HepG2 (cell line): ENCODE results near the gene DNMBP.

Source experiments
- GMEB1 ChIP-seq: sonication (generic); formaldehyde crosslinking; IDR thresholded peaks from 2 replicates; pipeline ENCODE4 v1.5.1; 2020; ENCODE audit warnings: missing genetic modification reagents, mild to moderate bottlenecking, borderline replicate concordance
- ISX ChIP-seq: sonication (generic); formaldehyde crosslinking; conservative IDR thresholded peaks from 2 replicates; pipeline ENCODE4 v1.5.0; 2020; ENCODE audit warnings: missing genetic modification reagents
- JUN ChIP-seq: sonication (generic); formaldehyde crosslinking; IDR thresholded peaks from 2 replicates; pipeline ENCODE4 v1.4.0; 2020; ENCODE audit warnings: mild to moderate bottlenecking, missing genetic modification reagents
- MTA1 ChIP-seq: sonication (generic); formaldehyde crosslinking; IDR thresholded peaks from 2 replicates; pipeline ENCODE4 v1.4.0; 2020; ENCODE audit warnings: missing genetic modification reagents, mild to moderate bottlenecking, borderline replicate concordance
- MTA3 ChIP-seq: sonication (generic); formaldehyde crosslinking; IDR thresholded peaks from 2 replicates; pipeline ENCODE4 v1.4.0; 2020; ENCODE audit warnings: missing genetic modification reagents
- RNF219 ChIP-seq: sonication (generic); formaldehyde crosslinking; IDR thresholded peaks from 2 replicates; pipeline ENCODE4 v1.5.0; 2020; ENCODE audit warnings: mild to moderate bottlenecking, missing genetic modification reagents
- SMARCC2 ChIP-seq: fragments of 450-650 bp; IDR thresholded peaks from 2 replicates; pipeline ENCODE4 v1.6.1; 2017; ENCODE audit warnings: antibody characterized with exemption, mild to moderate bottlenecking
- SPEN ChIP-seq: sonication (generic); formaldehyde crosslinking; IDR thresholded peaks from 2 replicates; pipeline ENCODE4 v1.5.1; 2020; ENCODE audit warnings: low read depth, mild to moderate bottlenecking, missing genetic modification reagents
- TMF1 ChIP-seq: sonication (generic); formaldehyde crosslinking; IDR thresholded peaks from 2 replicates; pipeline ENCODE4 v1.8.1; 2022; ENCODE audit warnings: low read depth, missing genetic modification reagents
- ZBTB7B ChIP-seq: sonication (generic); formaldehyde crosslinking; IDR thresholded peaks from 2 replicates; pipeline ENCODE4 v1.4.0; 2020; ENCODE audit warnings: missing genetic modification reagents
- ZNF737 ChIP-seq: sonication (generic); formaldehyde crosslinking; IDR thresholded peaks from 2 replicates; pipeline ENCODE4 v1.5.0; 2020; ENCODE audit warnings: missing genetic modification reagents, mild to moderate bottlenecking, borderline replicate concordance
- ZNF776 ChIP-seq: sonication (generic); formaldehyde crosslinking; IDR thresholded peaks from 2 replicates; pipeline ENCODE4 v1.4.0; 2020; ENCODE audit warnings: mild to moderate bottlenecking, missing genetic modification reagents

GRCh38 chr10:100024748-100025147, 15.0 kb upstream of the DNMBP start:
- TF ChIP-seq SPEN (CRISPR knock-in tag) = no peak
- no peak for TF ChIP-seq ZNF776 (CRISPR knock-in tag)
- TF ChIP-seq JUN (CRISPR knock-in tag) = no peak
- TF ChIP-seq MTA1 (CRISPR knock-in tag) = no peak
- no peak for TF ChIP-seq TMF1
- no peak for TF ChIP-seq GMEB1 (CRISPR knock-in tag)
- TF ChIP-seq MTA3 (CRISPR knock-in tag) = no peak
- no peak for TF ChIP-seq ISX (CRISPR knock-in tag)
- TF ChIP-seq ZNF737 (CRISPR knock-in tag) = no peak
- TF ChIP-seq SMARCC2 = no peak
- no peak for TF ChIP-seq ZBTB7B (CRISPR knock-in tag)
- no peak for TF ChIP-seq RNF219 (CRISPR knock-in tag)
